ENCODE data around the gene FAM47C.

DNA sequence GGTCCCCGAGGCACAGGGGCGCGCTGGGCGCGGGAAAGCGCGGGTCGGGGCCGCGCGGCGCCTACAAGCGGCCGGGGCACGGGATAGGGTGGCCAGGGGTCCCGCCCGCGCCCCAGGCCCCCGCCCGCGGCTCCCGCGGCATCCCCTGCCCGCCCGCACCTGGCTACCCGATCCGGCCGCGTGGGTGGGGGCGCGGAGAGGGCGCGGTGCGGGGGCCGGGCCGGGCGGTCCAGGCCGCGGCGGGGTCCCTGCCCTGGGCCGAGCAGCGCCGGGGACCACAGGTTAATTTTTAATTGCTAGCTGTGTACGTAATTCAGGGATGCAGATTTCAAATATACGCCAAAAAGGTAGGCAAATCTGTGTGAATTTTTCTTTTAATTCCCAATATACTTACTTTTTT lies 44.3 kb upstream of the FAM47C start:
- TF ChIP-seq, protein P1, sequence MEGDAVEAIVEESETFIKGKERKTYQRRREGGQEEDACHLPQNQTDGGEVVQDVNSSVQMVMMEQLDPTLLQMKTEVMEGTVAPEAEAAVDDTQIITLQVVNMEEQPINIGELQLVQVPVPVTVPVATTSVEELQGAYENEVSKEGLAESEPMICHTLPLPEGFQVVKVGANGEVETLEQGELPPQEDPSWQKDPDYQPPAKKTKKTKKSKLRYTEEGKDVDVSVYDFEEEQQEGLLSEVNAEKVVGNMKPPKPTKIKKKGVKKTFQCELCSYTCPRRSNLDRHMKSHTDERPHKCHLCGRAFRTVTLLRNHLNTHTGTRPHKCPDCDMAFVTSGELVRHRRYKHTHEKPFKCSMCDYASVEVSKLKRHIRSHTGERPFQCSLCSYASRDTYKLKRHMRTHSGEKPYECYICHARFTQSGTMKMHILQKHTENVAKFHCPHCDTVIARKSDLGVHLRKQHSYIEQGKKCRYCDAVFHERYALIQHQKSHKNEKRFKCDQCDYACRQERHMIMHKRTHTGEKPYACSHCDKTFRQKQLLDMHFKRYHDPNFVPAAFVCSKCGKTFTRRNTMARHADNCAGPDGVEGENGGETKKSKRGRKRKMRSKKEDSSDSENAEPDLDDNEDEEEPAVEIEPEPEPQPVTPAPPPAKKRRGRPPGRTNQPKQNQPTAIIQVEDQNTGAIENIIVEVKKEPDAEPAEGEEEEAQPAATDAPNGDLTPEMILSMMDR (IDR thresholded peaks at IDR 0.05; ENCODE audit: insufficient read depth, low read depth, low read length), result no peak
- TF ChIP-seq EZH2 (IDR thresholded peaks at IDR 0.05; ENCODE audit: insufficient read depth, low read length), result no peak

All from astrocyte (in vitro differentiated cells and primary cell).